ENCODE results near the gene COPRS. TPM values are rescaled to one million over a fixed set of nuclear protein-coding genes. Genes with fewer than 3 reads are reported as not detected.

COPRS gene
- total and polyA plus RNA-seq, 2 of the 8 experiments (the other 6 are each of a cell fraction or from before 2014, with no cell fraction given), result 40.9 to 49.3 TPM

GRCh38 chr17:31877911-31878702 lies 19.1 kb upstream of the COPRS start:
- no peaks in the 10 kb centered on the region for H3K27me3 ChIP-seq (replicated peaks in 1 of 4; ENCODE audit: control insufficient read depth in 3 of 4, extremely low read depth in 1 of 4, insufficient read depth in 3 of 4, low read length in 3 of 4)
- H4K20me1 ChIP-seq (replicated peaks in 1 of 2; ENCODE audit: control insufficient read depth in 1 of 2, insufficient read depth in 2 of 2, low read length in 2 of 2), result no peaks in the 10 kb centered on the region
- no peak overlapping the region for H3K23ac ChIP-seq (ENCODE audit: insufficient read length)
- DNase-seq (ENCODE audit: low read depth in 1 of 2, low spot score in 2 of 2), result no peak
- H2BK20ac ChIP-seq (ENCODE audit: low read length), result no peak overlapping the region
- H2BK5ac ChIP-seq (ENCODE audit: low read depth, low read length), result no peak overlapping the region
- TF ChIP-seq RNF2 (IDR thresholded peaks at IDR 0.05; ENCODE audit: borderline replicate concordance, low read depth, low read length, missing control alignments, poor library complexity, severe bottlenecking) (no peak), POLR2A (IDR thresholded peaks at IDR 0.05; ENCODE audit: control extremely low read depth in 1 of 2, low read depth in 2 of 2, low read length in 2 of 2) (no peak), ATF3 (IDR thresholded peaks at IDR 0.05; ENCODE audit: insufficient read depth, low read depth, low read length) (no peak), CEBPB (IDR thresholded peaks at IDR 0.05; ENCODE audit: low read depth, low read length) (no peak)
- H3K18ac ChIP-seq (ENCODE audit: extremely low read depth, low read length), result no peak overlapping the region
- H3K36me3 ChIP-seq (ENCODE audit: control insufficient read depth in 2 of 4, insufficient read depth in 4 of 4, low read length in 3 of 4), result peaks cover 24 to 80% (median 54%) of the 10 kb centered on the region in 4 experiments
- H2BK15ac ChIP-seq (ENCODE audit: low read length), result no peak overlapping the region
- no peaks in the 10 kb centered on the region for H3K4me1 ChIP-seq (replicated peaks in 1 of 4; ENCODE audit: control insufficient read depth in 3 of 4, insufficient read depth in 4 of 4, low read length in 3 of 4)
- H4K91ac ChIP-seq (replicated peaks; ENCODE audit: insufficient read length, low read length), result no peak overlapping the region
- no peak overlapping the region for H3K14ac ChIP-seq (ENCODE audit: insufficient read length)
- no peak overlapping the region for H3K9ac ChIP-seq (replicated peaks in 1 of 4; ENCODE audit: extremely low read depth in 1 of 4, low read depth in 3 of 4, low read length in 3 of 4)
- H3K56ac ChIP-seq (replicated peaks; ENCODE audit: insufficient read length, low read depth, low read length), result no peak overlapping the region
- no peak overlapping the region for H3K4me3 ChIP-seq (ENCODE audit: extremely low read depth in 1 of 4, insufficient read depth in 2 of 4, low read depth in 3 of 4, low read length in 4 of 4)
- H3K23me2 ChIP-seq (ENCODE audit: low read depth, low read length), result no peaks in the 10 kb centered on the region
- no peak overlapping the region for H2BK12ac ChIP-seq (ENCODE audit: low read depth, low read length)
- ChIA-PET CTCF (ENCODE audit: partially characterized antibody) (interaction anchor here (0.9 kb wide), 1 partner anchor 9 kb away, joined by 3 read pairs; no protein-coding TSS in a partner anchor), POLR2A (ENCODE audit: partially characterized antibody) (interaction anchor here (1.0 kb wide), 1 partner anchor 9 kb away, joined by 3 read pairs; no protein-coding TSS in a partner anchor)
- H3K79me1 ChIP-seq (ENCODE audit: low read depth, low read length), result no peaks in the 10 kb centered on the region
- no peak overlapping the region for H2AK5ac ChIP-seq (ENCODE audit: low read depth, low read length)
- H3K79me2 ChIP-seq (ENCODE audit: control insufficient read depth in 1 of 2, insufficient read depth in 2 of 2, low read length in 2 of 2), result no peaks in the 10 kb centered on the region
- no peak overlapping the region for H4K8ac ChIP-seq (ENCODE audit: extremely low read depth, insufficient read depth, low read length)
- no peak overlapping the region for H2AFZ ChIP-seq (ENCODE audit: low read length)
- H3K9me3 ChIP-seq (ENCODE audit: insufficient read depth in 2 of 2, low read depth in 1 of 2, low read length in 1 of 2), result no peaks in the 10 kb centered on the region
- H3K27ac ChIP-seq (ENCODE audit: low read depth, low read length), result no peak overlapping the region
- no peak overlapping the region for H2BK120ac ChIP-seq (replicated peaks; ENCODE audit: low read depth, low read length)
- H3K4ac ChIP-seq (replicated peaks; ENCODE audit: insufficient read length, low read depth, low read length), result no peak overlapping the region
- whole genome bisulfite sequencing, 2 experiments (ENCODE audit: extremely low coverage in 1 of 2, insufficient coverage in 1 of 2, insufficient read length in 1 of 2, insufficient replicate concordance in 2 of 2, low coverage in 1 of 2, low lambda C conversion rate in 2 of 2, missing lambda C conversion rate in 1 of 2), result 96% methylated on average over 9 of the region's 9 CpGs; no CpG with 5 or more reads in 1 of the 2 experiments
- H3K4me2 ChIP-seq (ENCODE audit: insufficient read depth in 1 of 2, low read depth in 2 of 2, low read length in 2 of 2), result no peak overlapping the region
- no peak for FAIRE-seq
- no peak overlapping the region for H4K5ac ChIP-seq (ENCODE audit: insufficient read length, low read depth, low read length)
